Aorta (tissue), 5 donors: Measurements from ENCODE around the gene SNORC. TPM values are rescaled to one million over a fixed set of nuclear protein-coding genes. Genes with fewer than 3 reads are reported as not detected.

Experiments used
- ATAC-seq: fragments of 200-7000 bp; cut with Tn5 transposase; one replicate; pipeline ENCODE4 v1.9.1; 2022; ENCODE audit warnings: moderate library complexity; ENCODE audit not compliant: low FRiP score
- DNase-seq, 2 donors: peaks; one replicate each; pipeline ENCODE4 v3.0.0-alpha.2; 2020
- H3K27ac ChIP-seq, 2 donors: one replicate each; pipeline ENCODE4 v1.5.1; 2013; ENCODE audit warnings: low read length in 2 of 2, mild to moderate bottlenecking in 2 of 2, moderate library complexity in 2 of 2, control low read depth in 1 of 2, inconsistent platforms in 1 of 2, low read depth in 1 of 2
- H3K27me3 ChIP-seq, 2 donors: one replicate each; pipeline ENCODE4 v1.6.1; 2013; ENCODE audit warnings: control low read depth in 1 of 2, low read length in 1 of 2, mild to moderate bottlenecking in 1 of 2, moderate library complexity in 1 of 2; ENCODE audit not compliant: insufficient read depth in 2 of 2, control insufficient read depth in 1 of 2
- H3K36me3 ChIP-seq, 2 donors: one replicate each; pipeline ENCODE4 v1.6.1; 2013; ENCODE audit warnings: control low read depth in 1 of 2, low read length in 1 of 2, mild to moderate bottlenecking in 1 of 2; ENCODE audit not compliant: insufficient read depth in 2 of 2, control insufficient read depth in 1 of 2
- H3K4me1 ChIP-seq, 2 donors: one replicate each; pipeline ENCODE4 v1.6.1; 2013; ENCODE audit warnings: low read length in 2 of 2, control low read depth in 1 of 2, mild to moderate bottlenecking in 1 of 2, moderate library complexity in 1 of 2; ENCODE audit not compliant: insufficient read depth in 2 of 2, control insufficient read depth in 1 of 2
- H3K4me3 ChIP-seq, 2 donors: one replicate each; pipeline ENCODE4 v1.5.1; 2013; ENCODE audit warnings: low read length in 2 of 2, control low read depth in 1 of 2, mild to moderate bottlenecking in 1 of 2
- H3K9me3 ChIP-seq: one replicate; pipeline ENCODE4 v1.6.1; 2013; ENCODE audit warnings: mild to moderate bottlenecking, low read length; ENCODE audit not compliant: control insufficient read depth
- WGBS, 2 donors: extraction: QIAGEN DNeasy Blood & Tissue Kit; methylation state at CpG; one replicate each; pipeline ENCODE4 v1.1.7; 2013; 5-methylcytosine and 5-hydroxymethylcytosine counted together
- intact Hi-C, 2 donors: fragments of 100-400 bp; cut with DNase I; formaldehyde crosslinking; loops; one replicate each; pipeline versions ENCODE4 v1.14.2 to v1.15.0; 2022
- long read RNA-seq, 2 donors: library from polyadenylated mRNA; unstranded; transcript quantifications; one replicate each; pipeline ENCODE4 v2.0.0, GENCODE V29; 2020 to 2021
- polyA plus RNA-seq, 2 donors: library from polyadenylated mRNA; stranded (reverse); fragments of 200-250 nt; gene quantifications; one replicate each; pipeline ENCODE4 v1.2.3, GENCODE V29; 2013
- total RNA-seq, 2 donors: library from RNA; stranded (reverse); fragmentation: NEBNext Ultra II Directional; extraction: Animal tissue kit (Norgen Biotek cat#: 25700); gene quantifications; one replicate each; pipeline ENCODE4 v1.2.1, GENCODE V29; 2021
- donor health status: healthy with polysubstance abuse.
- donor health status: Bipolar disorder and iron deficiency.
- donor health status: DM: no; HTN: no; CAD: no.
- donor health status: DM: no; HTN: no; CAD: no.
- donor health status: DM: yes; HTN: yes; CAD: no.

Gene SNORC
- total RNA-seq: 1 to 10 TPM; 1.7 to 2.5 TPM
- polyA plus RNA-seq: 1 to 10 TPM in 1 of 2 donors, not detected in 1; 5.1 TPM
- long read RNA-seq, donor 1, partial matches to known transcripts: 0 of 2 reads
- long read RNA-seq, donor 1, other reads (novel, unspliced or antisense): 2 of 2 reads
- long read RNA-seq, donor 2, partial matches to known transcripts: 0 of 4 reads
- long read RNA-seq, donor 2, other reads (novel, unspliced or antisense): 2 of 4 reads

GRCh38 chr2:232870018-232870765 is at the start of gene SNORC:
Gene SNORC (plus strand): TSS chr2:232870264. CDS start chr2:232870342, 78 bp downstream.
- H3K27ac ChIP-seq: no peak within 1 kb of the TSS

GRCh38 chr2:232829988-232830387 is 40.1 kb upstream of the SNORC start:
- Histone ChIP-seq H3K9me3 (no peaks in the 10 kb centered on the region), H3K4me1 (no peaks in the 10 kb centered on the region), H3K27me3 (no peaks in the 10 kb centered on the region), H3K27ac (no peak overlapping the region), H3K4me3 (no peak overlapping the region), H3K36me3 (peaks cover 15 to 18% of the 10 kb centered on the region in 2 donors)
- DNase-seq: no peak
- 91 to 94% methylated on average over 3 of the region's 3 CpGs for WGBS, 2 donors
- intact Hi-C loops: no loop called here
- ATAC-seq: no peak

More at GRCh38 chr2:232870018-232870765, at the start of gene SNORC:
- 89% methylated on average over 21 of the region's 21 CpGs for WGBS, 2 donors
- ATAC-seq (no peak), DNase-seq (no peak)
- no peaks in the 10 kb centered on the region for H3K27me3 ChIP-seq
- H3K4me3 ChIP-seq: no peak within 1 kb of the TSS
- no peaks in the 10 kb centered on the region for H3K9me3 ChIP-seq
- intact Hi-C loops: no loop called here
- no peaks in the 10 kb centered on the region for H3K4me1 ChIP-seq
- H3K36me3 ChIP-seq: no peaks in the 10 kb centered on the region

- no peak for ATAC-seq
- no peak for DNase-seq
- WGBS, 2 donors: 91 to 93% methylated on average over 3 of the region's 3 CpGs
- no peak overlapping the region for H3K27ac ChIP-seq
- intact Hi-C loops: no loop called here
- H3K9me3 ChIP-seq: no peaks in the 10 kb centered on the region
- H3K4me1 ChIP-seq: no peaks in the 10 kb centered on the region
- no peak overlapping the region for H3K4me3 ChIP-seq
- no peaks in the 10 kb centered on the region for H3K27me3 ChIP-seq
- peaks cover 15 to 18% of the 10 kb centered on the region in 2 donors for H3K36me3 ChIP-seq
These were observed 38.6 kb upstream of the SNORC start for GRCh38 chr2:232831496-232831895.

DNA sequence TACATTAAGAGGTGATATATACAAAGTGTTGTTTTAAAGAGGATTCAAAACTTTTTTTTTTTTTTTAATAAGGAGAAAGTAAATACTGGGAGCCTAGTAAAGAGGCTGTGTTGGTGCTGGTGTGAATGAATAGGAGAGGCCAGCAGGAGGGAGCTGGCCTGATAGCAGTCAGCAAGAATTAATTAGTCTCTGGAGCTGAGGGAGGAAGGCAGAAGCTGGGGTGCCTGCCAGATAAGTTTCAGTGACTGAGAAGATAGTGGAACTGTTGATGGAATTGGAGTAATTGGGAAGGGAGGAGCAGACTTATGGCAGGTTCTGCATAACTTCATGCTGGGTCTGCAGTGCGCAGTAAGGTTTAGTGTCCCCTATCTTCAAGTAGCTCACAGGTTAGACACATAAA is 36.2 kb upstream of the SNORC start:
- H3K27ac ChIP-seq: no peak overlapping the region
- H3K9me3 ChIP-seq: no peaks in the 10 kb centered on the region
- ATAC-seq: no peak
- DNase-seq: no peak
- H3K4me1 ChIP-seq: peaks cover 0 to 4% of the 10 kb centered on the region in 2 donors
- H3K36me3 ChIP-seq: peaks cover 15 to 23% of the 10 kb centered on the region in 2 donors
- H3K4me3 ChIP-seq: no peak overlapping the region
- intact Hi-C loops: no loop called here
- whole genome bisulfite sequencing, 2 donors: 94 to 97% methylated on average over 1 of the region's 1 CpG
- no peaks in the 10 kb centered on the region for H3K27me3 ChIP-seq

GRCh38 chr2:232835687-232836208 is 34.3 kb upstream of the SNORC start:
- intact Hi-C loops: no loop called here
- WGBS, 2 donors: 56 to 58% methylated on average over 14 of the region's 14 CpGs
- no peak overlapping the region for H3K27ac ChIP-seq
- no peak for DNase-seq
- H3K4me3 ChIP-seq: no peak overlapping the region
- peaks cover 0 to 4% of the 10 kb centered on the region in 2 donors for H3K4me1 ChIP-seq
- H3K27me3 ChIP-seq: no peaks in the 10 kb centered on the region
- peaks cover 15 to 24% of the 10 kb centered on the region in 2 donors for H3K36me3 ChIP-seq
- no peaks in the 10 kb centered on the region for H3K9me3 ChIP-seq
- no peak for ATAC-seq

DNA sequence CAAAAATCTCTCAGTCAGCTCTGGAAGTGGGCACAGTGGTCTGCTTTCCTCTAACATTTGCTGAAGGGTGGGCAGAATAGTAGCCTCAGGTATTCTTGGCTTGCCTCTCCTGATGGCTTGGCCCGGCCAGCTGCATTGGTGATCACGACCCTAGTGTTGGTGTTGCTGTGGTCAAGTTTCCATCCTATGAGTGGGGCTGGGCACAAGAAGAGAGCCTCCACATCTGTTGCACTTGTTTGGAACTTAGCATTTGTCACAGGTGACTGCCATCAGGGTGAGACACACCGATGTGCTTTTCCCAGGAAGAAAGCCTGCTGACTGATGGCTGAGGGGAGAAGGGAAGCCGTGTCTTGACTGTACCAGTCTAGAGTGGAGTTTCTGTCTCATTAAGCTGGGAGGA is 33.1 kb upstream of the SNORC start:
- WGBS, 2 donors: 87 to 94% methylated on average over 4 of the region's 4 CpGs
- DNase-seq: no peak
- Histone ChIP-seq H3K4me3 (no peak overlapping the region), H3K27me3 (no peaks in the 10 kb centered on the region), H3K9me3 (no peaks in the 10 kb centered on the region), H3K4me1 (peaks cover 0 to 4% of the 10 kb centered on the region in 2 donors), H3K27ac (no peak overlapping the region), H3K36me3 (peaks cover 10 to 23% of the 10 kb centered on the region in 2 donors)
- intact Hi-C loops: no loop called here
- no peak for ATAC-seq

DNA sequence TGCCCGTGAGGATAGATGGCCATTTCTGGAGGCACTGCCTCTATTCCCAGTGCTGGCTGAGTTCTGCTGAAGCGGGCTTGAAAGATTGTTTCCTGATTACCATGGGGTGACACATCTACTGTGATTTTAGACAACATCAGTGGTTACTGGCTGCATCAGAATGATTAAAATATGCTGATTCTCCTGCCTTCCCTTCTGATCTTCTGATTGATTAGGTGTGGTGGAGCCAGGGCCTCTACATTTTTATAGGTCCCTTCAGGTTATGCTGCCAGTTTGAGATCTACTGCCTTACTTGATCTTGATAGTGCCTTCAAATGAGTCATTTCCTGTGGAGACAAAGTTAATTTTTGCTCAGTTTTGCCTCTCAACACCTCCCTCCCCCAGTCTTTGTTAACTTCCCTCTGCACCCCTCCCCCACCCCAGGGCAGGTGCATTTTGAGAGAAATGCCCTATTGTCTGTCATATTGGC is 31.6 kb upstream of the SNORC start:
- Histone ChIP-seq H3K4me3 (no peak overlapping the region), H3K27ac (no peak overlapping the region), H3K36me3 (peaks cover 11 to 17% of the 10 kb centered on the region in 2 donors), H3K9me3 (no peaks in the 10 kb centered on the region), H3K27me3 (no peaks in the 10 kb centered on the region), H3K4me1 (peaks cover 0 to 4% of the 10 kb centered on the region in 2 donors)
- no peak for ATAC-seq
- intact Hi-C loops: no loop called here
- DNase-seq: no peak
- WGBS, 2 donors: 53 to 65% methylated on average over 2 of the region's 2 CpGs

DNA sequence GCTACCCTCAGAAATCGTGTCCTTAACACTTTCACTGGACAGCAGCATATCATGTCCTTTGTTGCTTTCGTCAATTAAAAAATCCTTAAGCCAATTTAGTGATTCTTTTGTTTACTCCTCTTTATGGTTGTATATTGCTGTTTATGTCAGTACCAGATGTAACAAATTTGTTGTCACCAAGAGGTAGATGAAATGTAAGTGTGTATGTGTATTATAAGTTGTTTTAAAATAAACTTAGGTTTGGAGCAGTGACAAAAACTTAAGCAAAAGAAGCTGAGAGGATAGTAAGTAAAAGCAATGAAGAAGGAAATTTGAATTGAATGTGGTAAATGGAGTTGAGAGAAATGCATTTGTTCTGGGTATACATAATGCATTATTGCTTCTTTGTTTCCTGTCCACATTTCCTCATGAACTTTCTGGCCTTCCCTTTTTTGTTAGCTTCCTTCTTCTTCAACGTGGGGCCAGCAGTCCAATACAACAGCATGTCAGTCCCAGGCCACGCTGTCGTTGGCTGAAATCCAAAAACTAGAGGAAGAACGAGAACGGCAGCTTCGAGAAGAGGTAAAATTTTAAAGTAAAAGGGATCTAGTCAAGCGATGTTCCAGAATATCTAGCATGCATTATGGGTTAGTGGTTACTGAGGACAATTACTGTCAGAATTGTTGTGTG is 30.5 kb upstream of the SNORC start:
- WGBS, 2 donors: 37 to 40% methylated on average over 9 of the region's 9 CpGs
- intact Hi-C loops: no loop called here
- no peak for ATAC-seq
- no peaks in the 10 kb centered on the region for H3K27me3 ChIP-seq
- H3K27ac ChIP-seq: no peak overlapping the region
- peaks cover 0 to 4% of the 10 kb centered on the region in 2 donors for H3K4me1 ChIP-seq
- no peak overlapping the region for H3K4me3 ChIP-seq
- no peaks in the 10 kb centered on the region for H3K9me3 ChIP-seq
- peak in 1 of 2 donors; percentile 80 for DNase-seq
- peaks cover 7 to 14% of the 10 kb centered on the region in 2 donors for H3K36me3 ChIP-seq
